OCI-LY3 (cell line): ENCODE results near the gene SHC1.

ENCODE experiments used
- H2AFZ ChIP-seq: fragments of 200-600, 300-600 bp; shearing (Covaris generic); 2 replicates; pipeline ENCODE4 v1.6.0; 2014; ENCODE audit warnings: antibody characterized with exemption, low read depth, low read length
- H3K27ac ChIP-seq: fragments of 200-600, 300-600 bp; sonication (generic); 2 replicates; pipeline ENCODE4 v1.5.1; 2014; ENCODE audit warnings: mild to moderate bottlenecking, low read length, moderate library complexity, mixed read lengths
- H3K27me3 ChIP-seq: fragments of 200-600, 300-600 bp; sonication (generic); 2 replicates; pipeline ENCODE4 v1.6.1; 2014; ENCODE audit warnings: low read depth, low read length, mixed read lengths
- H3K36me3 ChIP-seq: fragments of 200-600, 300-600 bp; sonication (generic); replicated peaks from 2 replicates; pipeline ENCODE3; 2014; ENCODE audit warnings: low read depth, low read length, mixed read lengths
- H3K4me1 ChIP-seq: fragments of 300-600, 200-600 bp; sonication (generic); 2 replicates; pipeline ENCODE4 v1.6.1; 2014; ENCODE audit warnings: low read length, mixed read lengths
- H3K4me2 ChIP-seq: fragments of 200-600, 300-600 bp; sonication (generic); 2 replicates; pipeline ENCODE4 v1.6.1; 2014; ENCODE audit warnings: low read length, mixed read lengths
- H3K4me3 ChIP-seq: fragments of 300-600, 200-600 bp; sonication (generic); 2 replicates; pipeline ENCODE4 v1.5.1; 2014; ENCODE audit warnings: antibody characterized with exemption, mild to moderate bottlenecking, low read length, moderate library complexity
- H3K79me2 ChIP-seq: fragments of 300-600, 200-600 bp; shearing (Covaris generic); 2 replicates; pipeline ENCODE4 v1.6.1; 2014; ENCODE audit warnings: mild to moderate bottlenecking, low read length, mixed read lengths
- H3K9ac ChIP-seq: fragments of 300-600, 200-600 bp; shearing (Covaris generic); 2 replicates; pipeline ENCODE4 v1.6.0; 2014; ENCODE audit warnings: mild to moderate bottlenecking, low read length, moderate library complexity
- H3K9me3 ChIP-seq: fragments of 200-600, 300-600 bp; shearing (Covaris generic); 2 replicates; pipeline ENCODE4 v1.6.1; 2014; ENCODE audit warnings: low read length, mixed read lengths; ENCODE audit not compliant: insufficient read depth
- H4K20me1 ChIP-seq: fragments of 200-600, 300-600 bp; sonication (generic); 2 replicates; pipeline ENCODE4 v1.6.1; 2016; ENCODE audit warnings: low read length, mixed read lengths; ENCODE audit not compliant: insufficient read depth
- CTCF ChIP-seq: fragments of 200-600, 300-600 bp; sonication (generic); IDR thresholded peaks from 2 replicates; pipeline ENCODE4 v1.5.1; 2014; ENCODE audit warnings: antibody characterized with exemption, low read length, low read depth
- EZH2phosphoT487 ChIP-seq: fragments of 200-600 bp; shearing (Covaris generic); IDR thresholded peaks from 2 replicates; pipeline ENCODE4 v1.6.1; 2018; ENCODE audit warnings: antibody characterized with exemption, mixed run types, low read depth

The SHC1 gene

GRCh38 chr1:154943649-154944400, 26.7 kb downstream of the SHC1 start:
- no peaks in the 10 kb centered on the region for H3K27me3 ChIP-seq
- H3K36me3 ChIP-seq: no peaks in the 10 kb centered on the region
- peak overlapping the region; percentile 36 for H3K4me3 ChIP-seq
- H3K27ac ChIP-seq: peak overlapping the region; percentile 88
- TF ChIP-seq CTCF (peak; percentile 97), EZH2phosphoT487 (no peak)
- no peaks in the 10 kb centered on the region for H4K20me1 ChIP-seq
- peaks cover 54% of the 10 kb centered on the region for H3K4me1 ChIP-seq
- H3K9ac ChIP-seq: peak overlapping the region; percentile 29; the same call in 1 of the 2 replicates
- H2AFZ ChIP-seq: no peak overlapping the region
- H3K4me2 ChIP-seq: peak overlapping the region; percentile 85
- no peaks in the 10 kb centered on the region for H3K9me3 ChIP-seq
- no peaks in the 10 kb centered on the region for H3K79me2 ChIP-seq

- Histone ChIP-seq H3K9ac (peak overlapping the region; percentile 82), H3K27ac (peak overlapping the region; percentile 88), H3K79me2 (no peaks in the 10 kb centered on the region), H4K20me1 (no peaks in the 10 kb centered on the region), H3K27me3 (no peaks in the 10 kb centered on the region), H2AFZ (no peak overlapping the region), H3K4me2 (peak overlapping the region; percentile 85), H3K36me3 (no peaks in the 10 kb centered on the region), H3K9me3 (no peaks in the 10 kb centered on the region), H3K4me3 (peak overlapping the region; percentile 69), H3K4me1 (peaks cover 57% of the 10 kb centered on the region)
- TF ChIP-seq CTCF (no peak), EZH2phosphoT487 (no peak)
Measured at GRCh38 chr1:154941333-154942013, 29.1 kb downstream of the SHC1 start.

GRCh38 chr1:154940651-154941194, 29.8 kb downstream of the SHC1 start:
- Histone ChIP-seq H3K4me2 (peak overlapping the region; percentile 85), H3K4me1 (peaks cover 61% of the 10 kb centered on the region)

More at GRCh38 chr1:154940651-154941194, 29.8 kb downstream of the SHC1 start:
- H2AFZ ChIP-seq: no peak overlapping the region
- peak overlapping the region; percentile 13 for H3K4me3 ChIP-seq
- peak overlapping the region; percentile 22 for H3K27ac ChIP-seq
- H3K36me3 ChIP-seq: no peaks in the 10 kb centered on the region
- TF ChIP-seq CTCF (no peak), EZH2phosphoT487 (no peak)
- peak overlapping the region; percentile 82; the same call in 1 of the 2 replicates for H3K9ac ChIP-seq
- H4K20me1 ChIP-seq: no peaks in the 10 kb centered on the region
- no peaks in the 10 kb centered on the region for H3K27me3 ChIP-seq
- H3K9me3 ChIP-seq: no peaks in the 10 kb centered on the region
- peaks cover 7% of the 10 kb centered on the region for H3K79me2 ChIP-seq
